ENCODE results near the gene ZNF2. TPM values are rescaled to one million over a fixed set of nuclear protein-coding genes. Genes with fewer than 3 reads are reported as not detected.

Gene ZNF2
- polyA plus RNA-seq, 2 of the 4 experiments (the other 2 are of a cell fraction): 4.2 to 4.6 TPM

- TF ChIP-seq, protein P1, sequence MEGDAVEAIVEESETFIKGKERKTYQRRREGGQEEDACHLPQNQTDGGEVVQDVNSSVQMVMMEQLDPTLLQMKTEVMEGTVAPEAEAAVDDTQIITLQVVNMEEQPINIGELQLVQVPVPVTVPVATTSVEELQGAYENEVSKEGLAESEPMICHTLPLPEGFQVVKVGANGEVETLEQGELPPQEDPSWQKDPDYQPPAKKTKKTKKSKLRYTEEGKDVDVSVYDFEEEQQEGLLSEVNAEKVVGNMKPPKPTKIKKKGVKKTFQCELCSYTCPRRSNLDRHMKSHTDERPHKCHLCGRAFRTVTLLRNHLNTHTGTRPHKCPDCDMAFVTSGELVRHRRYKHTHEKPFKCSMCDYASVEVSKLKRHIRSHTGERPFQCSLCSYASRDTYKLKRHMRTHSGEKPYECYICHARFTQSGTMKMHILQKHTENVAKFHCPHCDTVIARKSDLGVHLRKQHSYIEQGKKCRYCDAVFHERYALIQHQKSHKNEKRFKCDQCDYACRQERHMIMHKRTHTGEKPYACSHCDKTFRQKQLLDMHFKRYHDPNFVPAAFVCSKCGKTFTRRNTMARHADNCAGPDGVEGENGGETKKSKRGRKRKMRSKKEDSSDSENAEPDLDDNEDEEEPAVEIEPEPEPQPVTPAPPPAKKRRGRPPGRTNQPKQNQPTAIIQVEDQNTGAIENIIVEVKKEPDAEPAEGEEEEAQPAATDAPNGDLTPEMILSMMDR (IDR thresholded peaks at IDR 0.05): peak; percentile 57
- TF ChIP-seq, protein P2, sequence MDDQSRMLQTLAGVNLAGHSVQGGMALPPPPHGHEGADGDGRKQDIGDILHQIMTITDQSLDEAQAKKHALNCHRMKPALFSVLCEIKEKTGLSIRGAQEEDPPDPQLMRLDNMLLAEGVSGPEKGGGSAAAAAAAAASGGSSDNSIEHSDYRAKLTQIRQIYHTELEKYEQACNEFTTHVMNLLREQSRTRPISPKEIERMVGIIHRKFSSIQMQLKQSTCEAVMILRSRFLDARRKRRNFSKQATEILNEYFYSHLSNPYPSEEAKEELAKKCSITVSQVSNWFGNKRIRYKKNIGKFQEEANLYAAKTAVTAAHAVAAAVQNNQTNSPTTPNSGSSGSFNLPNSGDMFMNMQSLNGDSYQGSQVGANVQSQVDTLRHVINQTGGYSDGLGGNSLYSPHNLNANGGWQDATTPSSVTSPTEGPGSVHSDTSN (IDR thresholded peaks at IDR 0.05): no peak; the same call in 1 of the 2 replicates
- no peak for TF ChIP-seq CHD2 (IDR thresholded peaks at IDR 0.05; ENCODE audit: low read length, partially characterized antibody)
- TF ChIP-seq BHLHE40 (IDR thresholded peaks at IDR 0.05; ENCODE audit: low read depth, low read length): no peak
- TF ChIP-seq EHMT2 (IDR thresholded peaks at IDR 0.05; ENCODE audit: low read depth): no peak
- TF ChIP-seq BCL3 (IDR thresholded peaks at IDR 0.05): peak; percentile 51; the same call in 1 of the 3 replicates
- TF ChIP-seq GATA3 (IDR thresholded peaks at IDR 0.05; ENCODE audit: borderline replicate concordance): peak; percentile 21; the same call in 1 of the 2 replicates
- peak; percentile 55; the same call in 2 of the 3 replicates for TF ChIP-seq SMC3 (IDR thresholded peaks at IDR 0.05)
- no peak for TF ChIP-seq CHD4 (IDR thresholded peaks at IDR 0.05; ENCODE audit: borderline replicate concordance)
- no peak for TF ChIP-seq CEBPB (IDR thresholded peaks at IDR 0.05)
- TF ChIP-seq RNF2 (IDR thresholded peaks at IDR 0.05; ENCODE audit: borderline replicate concordance, low read depth): no peak
- TF ChIP-seq, protein P3, sequence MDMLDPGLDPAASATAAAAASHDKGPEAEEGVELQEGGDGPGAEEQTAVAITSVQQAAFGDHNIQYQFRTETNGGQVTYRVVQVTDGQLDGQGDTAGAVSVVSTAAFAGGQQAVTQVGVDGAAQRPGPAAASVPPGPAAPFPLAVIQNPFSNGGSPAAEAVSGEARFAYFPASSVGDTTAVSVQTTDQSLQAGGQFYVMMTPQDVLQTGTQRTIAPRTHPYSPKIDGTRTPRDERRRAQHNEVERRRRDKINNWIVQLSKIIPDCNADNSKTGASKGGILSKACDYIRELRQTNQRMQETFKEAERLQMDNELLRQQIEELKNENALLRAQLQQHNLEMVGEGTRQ (IDR thresholded peaks at IDR 0.05): 0 out of 2 replicates have a peak, but pooled peaks have one; percentile 26
- no peak for TF ChIP-seq RFX5 (IDR thresholded peaks at IDR 0.05)
- no peak for TF ChIP-seq REST (IDR thresholded peaks at IDR 0.05)
- TF ChIP-seq HMGXB4 (CRISPR knock-in tag; IDR thresholded peaks at IDR 0.05; ENCODE audit: borderline replicate concordance): no peak
Measured at GRCh38 chr2:95207111-95207961, 41.7 kb downstream of the ZNF2 start, which contains the start of gene ZNF892 (continued).
